Kidney (tissue), 14 donors: ENCODE data around the gene GJD3. TPM values are rescaled to one million over a fixed set of nuclear protein-coding genes. Genes with fewer than 3 reads are reported as not detected.
A peak's percentile ranks its signal among the peaks of the same experiment; 100 is the strongest.

Experiments
- DNase-seq, 5 donors: peaks; one replicate each; pipeline ENCODE4 v3.0.0-alpha.2; 2013 to 2020
- FAIRE-seq: peaks from 2 replicates; lab custom pipeline; 2012; peaks lifted over from hg19 to GRCh38; lab: Jason Lieb, UNC
- H3K27ac ChIP-seq, 2 donors: one replicate each; pipeline ENCODE4 v1.7.0; 2013; ENCODE audit warnings: low read depth in 2 of 2, low read length in 2 of 2, inconsistent platforms in 1 of 2
- H3K27me3 ChIP-seq: one replicate; pipeline ENCODE4 v1.7.1; 2013; ENCODE audit warnings: low read length, inconsistent platforms; ENCODE audit not compliant: control insufficient read depth, insufficient read depth
- H3K36me3 ChIP-seq, 3 donors: one replicate each; pipeline versions ENCODE4 v1.7.0 to v1.7.1; 2013; ENCODE audit warnings: low read length in 3 of 3, control low read depth in 1 of 3, inconsistent platforms in 1 of 3; ENCODE audit not compliant: insufficient read depth in 3 of 3, control insufficient read depth in 2 of 3
- H3K4me1 ChIP-seq, 3 donors: one replicate each; pipeline versions ENCODE4 v1.7.0 to v1.7.1; 2013; ENCODE audit warnings: low read length in 3 of 3, inconsistent platforms in 1 of 3, low read depth in 1 of 3; ENCODE audit not compliant: control insufficient read depth in 2 of 3, insufficient read depth in 2 of 3
- H3K4me3 ChIP-seq, 3 donors: one replicate each; pipeline versions ENCODE4 v1.7.0 to v1.8.1; 2013; ENCODE audit warnings: low read length in 3 of 3, control low read depth in 1 of 3, inconsistent platforms in 1 of 3
- H3K9ac ChIP-seq, 3 donors: one replicate each; pipeline versions ENCODE4 v1.7.0 to v1.7.1; 2013; ENCODE audit warnings: low read length in 3 of 3, control low read depth in 1 of 3, inconsistent platforms in 1 of 3
- H3K9me3 ChIP-seq, 3 donors: one replicate each; pipeline versions ENCODE4 v1.7.0 to v1.7.1; 2013; ENCODE audit warnings: low read length in 3 of 3, control low read depth in 1 of 3, inconsistent platforms in 1 of 3; ENCODE audit not compliant: control insufficient read depth in 2 of 3, insufficient read depth in 1 of 3
- CTCF ChIP-seq: IDR thresholded peaks from 3 replicates; pipeline ENCODE4 v1.5.1; 2012; ENCODE audit warnings: mild to moderate bottlenecking, moderate library complexity, borderline replicate concordance; ENCODE audit not compliant: insufficient read depth; ENCODE audit errors: extremely low read depth
- intact Hi-C: fragments of 100-400 bp; cut with DNase I; formaldehyde crosslinking; loops from one replicate; pipeline ENCODE4 v1.11.1; 2022
- polyA plus RNA-seq: library from polyadenylated mRNA; stranded (reverse); fragments of 350-450 nt; fragmentation: Illumina TruSeq; extraction: RNeasy Lipid Tissue Mini Kit (QIAGEN cat#74804); gene quantifications from one replicate; pipeline ENCODE4 v1.2.3, GENCODE V29; 2014; ENCODE audit warnings: low read depth, low replicate concordance; ENCODE audit not compliant: insufficient read depth
- total RNA-seq: library from RNA; stranded (reverse); fragmentation: NEBNext Ultra II Directional; extraction: Animal tissue kit (Norgen Biotek cat#: 25700); gene quantifications from one replicate; pipeline ENCODE4 v1.2.1, GENCODE V29; 2021
- donor health status: control.
- donor health status: control.
- donor health status: control.
- donor health status: control.
- donor health status: control.
- donor health status: DM: yes; HTN: yes; CAD: no.
- donor health status: Normal renal cell carcinoma (clear cell type).

Gene GJD3
- total and polyA plus RNA-seq, 2 donors from 2014 or later = 2.6 TPM; not detected in 1

GRCh38 chr17:40345161-40345993 lies 19.2 kb downstream of the GJD3 start:
- Histone ChIP-seq H3K9ac (peak overlapping the region in 2 of 3 donors; percentile 65 to 98), H3K36me3 (peaks cover 3 to 19% (median 6%) of the 10 kb centered on the region in 3 donors), H3K9me3 (no peaks in the 10 kb centered on the region), H3K27me3 (no peaks in the 10 kb centered on the region), H3K4me3 (peak overlapping the region; percentile 23 to 91 (median 81)), H3K27ac (peak overlapping the region; percentile 93 to 95), H3K4me1 (peaks cover 9 to 68% (median 58%) of the 10 kb centered on the region in 3 donors)
- TF ChIP-seq CTCF = no peak
- FAIRE-seq (no peak), DNase-seq (peak; percentile 81 to 94 (median 89))
- intact Hi-C loops = no loop called here

GRCh38 chr17:40344421-40345160 lies 19.9 kb downstream of the GJD3 start:
- intact Hi-C loops = no loop called here

More at GRCh38 chr17:40344421-40345160, 19.9 kb downstream of the GJD3 start:
- H3K27me3 ChIP-seq = no peaks in the 10 kb centered on the region
- peak overlapping the region; percentile 93 to 95 for H3K27ac ChIP-seq
- FAIRE-seq = no peak
- peaks cover 0 to 12% (median 2%) of the 10 kb centered on the region in 3 donors for H3K36me3 ChIP-seq
- DNase-seq = peak in 1 of 5 donors; percentile 59
- TF ChIP-seq CTCF = no peak
- peaks cover 5 to 60% (median 54%) of the 10 kb centered on the region in 3 donors for H3K4me1 ChIP-seq
- H3K9me3 ChIP-seq = no peaks in the 10 kb centered on the region
- H3K4me3 ChIP-seq = peak overlapping the region; percentile 23 to 91 (median 81)
- peak overlapping the region in 2 of 3 donors; percentile 61 to 98 for H3K9ac ChIP-seq
